LNCaP clone FGC (cell line): ENCODE data around the gene AMMECR1.
"Not testable (repeated sequence)": the region's sequence is repeated elsewhere in the genome, so short reads cannot be mapped to it uniquely, and the experiment has no call there.

ENCODE experiments used
- DNase-seq: peaks from one replicate; pipeline ENCODE4 v3.0.0-alpha.2; 2011; ENCODE audit warnings: low read depth
- H3K4me3 ChIP-seq: 2 replicates; pipeline ENCODE4 v1.5.1; 2011; ENCODE audit warnings: mild to moderate bottlenecking, low read depth, low read length, control low read depth
- CTCF ChIP-seq: IDR thresholded peaks from 2 replicates; pipeline ENCODE4 v1.5.1; 2012; ENCODE audit warnings: mild to moderate bottlenecking; ENCODE audit not compliant: control insufficient read depth, insufficient read depth; ENCODE audit errors: extremely low read depth

AMMECR1 gene

GRCh38 chrX:110338935-110339334 is 21.1 kb upstream of the AMMECR1 start:
- DNase-seq = no peak
- no peak for TF ChIP-seq CTCF

GRCh38 chrX:110333458-110333857 is 15.6 kb upstream of the AMMECR1 start:
- not testable (repeated sequence) for DNase-seq, H3K4me3 ChIP-seq

More at GRCh38 chrX:110338935-110339334, 21.1 kb upstream of the AMMECR1 start:
- no peak overlapping the region for H3K4me3 ChIP-seq

- no peak for DNase-seq
- no peak for TF ChIP-seq CTCF
- H3K4me3 ChIP-seq = no peak overlapping the region
These were observed 13.7 kb upstream of the AMMECR1 start for GRCh38 chrX:110331444-110332030.

- not testable (repeated sequence) for H3K4me3 ChIP-seq, DNase-seq
These were observed 10.7 kb upstream of the AMMECR1 start for GRCh38 chrX:110328613-110329012.

- DNase-seq = no peak
- TF ChIP-seq CTCF = no peak
- H3K4me3 ChIP-seq = no peak overlapping the region
These were observed 9.5 kb upstream of the AMMECR1 start for GRCh38 chrX:110327336-110327735.

GRCh38 chrX:110326712-110327111 is 8.8 kb upstream of the AMMECR1 start:
- no peak for TF ChIP-seq CTCF
- H3K4me3 ChIP-seq = no peak overlapping the region
- DNase-seq = no peak

DNA sequence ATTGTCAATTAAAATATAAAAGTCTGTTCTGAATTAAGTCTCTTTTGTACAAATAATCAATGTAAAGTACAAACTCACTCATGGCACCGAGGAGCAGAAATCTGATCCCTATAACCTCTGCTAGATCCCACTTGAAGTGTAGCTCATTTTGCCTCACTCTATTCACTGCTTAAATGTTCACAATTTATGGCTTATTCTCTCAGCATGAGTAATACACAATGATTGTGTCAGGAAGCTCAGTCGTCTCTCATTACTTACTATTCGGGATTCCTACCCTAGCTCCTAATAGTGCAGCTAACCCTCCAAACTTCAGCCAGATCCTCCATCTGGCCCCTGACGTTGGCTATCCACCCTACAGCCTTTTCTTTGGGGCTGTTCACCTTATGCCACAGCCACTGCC is 4.7 kb upstream of the AMMECR1 start:
- no peak for DNase-seq
- TF ChIP-seq CTCF = no peak
- no peak overlapping the region for H3K4me3 ChIP-seq

DNA sequence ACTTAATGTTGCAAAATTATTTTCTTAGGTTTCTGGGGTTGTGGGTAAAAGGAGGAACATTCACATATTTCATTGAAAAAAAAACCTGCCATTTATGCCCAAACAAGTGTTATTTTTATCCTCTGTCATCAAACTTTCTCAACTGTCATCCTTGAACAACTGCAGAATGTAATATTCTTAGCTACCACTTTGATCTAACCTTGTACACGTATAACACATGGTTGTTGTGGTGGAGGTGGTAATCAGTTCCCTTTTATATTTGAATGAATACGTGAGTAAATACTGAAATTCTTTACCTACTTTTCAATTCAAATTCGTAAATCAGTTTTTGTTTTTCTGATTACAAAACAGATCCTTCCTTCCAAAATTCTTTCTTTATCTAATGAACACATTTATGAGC is 3.8 kb upstream of the AMMECR1 start:
- no peak for TF ChIP-seq CTCF
- no peak overlapping the region for H3K4me3 ChIP-seq
- DNase-seq = no peak
